HCT116 (cell line): ENCODE data around the gene RNF212B. TPM values are rescaled to one million over a fixed set of nuclear protein-coding genes. Genes with fewer than 3 reads are reported as not detected.

Source experiments
- ATAC-seq: fragments of 200-7000 bp; cut with Tn5 transposase; 2 replicates; pipeline ENCODE4 v1.9.1; 2020; ENCODE audit warnings: mild to moderate bottlenecking, moderate library complexity
- BruUV-seq: library from RNA; stranded (reverse); fragments of 400-500 nt; replicated peaks from 2 replicates; lab custom pipeline; 2021; lab: Mats Ljungman, UMichigan
- CTCF ChIA-PET: fragments of 300-600 bp; sonication (Branson Sonifier 250); formaldehyde crosslinking; loops from one replicate; lab custom pipeline; 2021; ENCODE audit warnings: antibody characterized with exemption; lab: Charles Lee
- POLR2A ChIA-PET: fragments of 300-600, 350-600 bp; sonication (Branson Sonifier 250); formaldehyde crosslinking; loops from one replicate; lab custom pipeline; 2021; ENCODE audit warnings: antibody characterized with exemption; lab: Charles Lee
- RAD21 ChIA-PET, 2 experiments: fragments of 300-600 bp; sonication (Branson Sonifier 250); formaldehyde crosslinking; loops; one replicate each; lab custom pipeline; 2023; ENCODE audit warnings: low total read pairs in 2 of 2; ENCODE audit not compliant: uncharacterized antibody in 2 of 2, unreplicated experiment in 2 of 2, low non-redundant PET in 1 of 2; lab: Charles Lee
- DNase-seq: peaks from one replicate; pipeline ENCODE4 v3.0.0-alpha.2; 2010; ENCODE audit warnings: low read depth, low spot score
- H2AFZ ChIP-seq: fragments of 200-600 bp; shearing (Covaris generic), sonication (generic); 2 replicates; pipeline ENCODE4 v1.6.1; 2017; ENCODE audit warnings: low read depth, mixed run types, mixed read lengths, antibody characterized with exemption, low read length; ENCODE audit not compliant: poor library complexity, severe bottlenecking
- H3K27ac ChIP-seq: 2 replicates; pipeline ENCODE4 v1.5.1; 2012; ENCODE audit warnings: low read depth, low read length
- H3K27me3 ChIP-seq: fragments of 200-600 bp; sonication (generic); 2 replicates; pipeline ENCODE4 v1.6.1; 2016; ENCODE audit warnings: mixed run types, low read length, mixed read lengths; ENCODE audit not compliant: insufficient read depth
- H3K36me3 ChIP-seq, 2 experiments: fragments of 200-500 bp in 1 of 2; fragments of 200-600 bp in 1 of 2; sonication (Bioruptor generic) in 1 of 2; sonication (generic) in 1 of 2; 2 replicates each; pipeline versions ENCODE4 v1.5.1 to v1.6.1; 2014 to 2016; ENCODE audit warnings: low read length in 2 of 2, inconsistent platforms in 1 of 2, mixed read lengths in 1 of 2, mixed run types in 1 of 2; ENCODE audit not compliant: insufficient read depth in 2 of 2, control insufficient read depth in 1 of 2
- H3K4me1 ChIP-seq, 2 experiments: fragments of 200-600 bp in 1 of 2; sonication (generic) in 1 of 2; 2 replicates each; pipeline versions ENCODE4 v1.5.1 to v1.6.1; 2012 to 2017; ENCODE audit warnings: low read length in 2 of 2, inconsistent platforms in 1 of 2, mild to moderate bottlenecking in 1 of 2, mixed read lengths in 1 of 2, mixed run types in 1 of 2, moderate library complexity in 1 of 2; ENCODE audit not compliant: insufficient read depth in 2 of 2, control insufficient read depth in 1 of 2
- H3K4me2 ChIP-seq: fragments of 200-600 bp; sonication (generic); 2 replicates; pipeline ENCODE4 v1.6.1; 2017; ENCODE audit warnings: mixed run types, low read length, mixed read lengths
- H3K4me3 ChIP-seq, 2 experiments: fragments of 200-600 bp in 1 of 2; sonication (generic) in 1 of 2; replicated peaks in 1 of 2; 2 replicates each; pipeline ENCODE4 v1.5.1; 2011 to 2016; ENCODE audit warnings: low read length in 2 of 2, control low read depth in 1 of 2, low read depth in 1 of 2, mild to moderate bottlenecking in 1 of 2, mixed read lengths in 1 of 2, mixed run types in 1 of 2
- H3K79me2 ChIP-seq: fragments of 200-600 bp; sonication (generic); 2 replicates; pipeline ENCODE4 v1.6.1; 2017; ENCODE audit warnings: mild to moderate bottlenecking, mixed run types, low read length, moderate library complexity, mixed read lengths; ENCODE audit not compliant: insufficient read depth
- H3K9ac ChIP-seq: fragments of 200-600 bp; sonication (generic); 2 replicates; pipeline ENCODE4 v1.6.1; 2016; ENCODE audit warnings: low read length, mixed read lengths
- H3K9me2 ChIP-seq: fragments of 200-600 bp; sonication (generic), shearing (Covaris generic); 2 replicates; pipeline ENCODE4 v1.6.1; 2017; ENCODE audit warnings: mixed run types, mild to moderate bottlenecking, moderate library complexity; ENCODE audit not compliant: insufficient read depth
- H3K9me3 ChIP-seq, 2 experiments: fragments of 200-500 bp in 1 of 2; fragments of 200-600 bp in 1 of 2; sonication (Bioruptor generic) in 1 of 2; sonication (generic) in 1 of 2; 2 replicates each; pipeline ENCODE4 v1.6.1; 2014 to 2017; ENCODE audit warnings: low read length in 2 of 2, mixed read lengths in 2 of 2, inconsistent platforms in 1 of 2, low read depth in 1 of 2, mild to moderate bottlenecking in 1 of 2, mixed run types in 1 of 2, moderate library complexity in 1 of 2; ENCODE audit not compliant: control insufficient read depth in 1 of 2, insufficient read depth in 1 of 2
- H4K20me1 ChIP-seq: fragments of 200-600 bp; sonication (generic), shearing (Covaris generic); 2 replicates; pipeline ENCODE4 v1.6.1; 2017; ENCODE audit warnings: mixed run types, mild to moderate bottlenecking, moderate library complexity; ENCODE audit not compliant: insufficient read depth
- CBX3 ChIP-seq: IDR thresholded peaks from 2 replicates; pipeline ENCODE4 v1.6.1; 2012; ENCODE audit warnings: low read depth
- ELF1 ChIP-seq: IDR thresholded peaks from 2 replicates; pipeline ENCODE4 v1.6.1; 2012; ENCODE audit warnings: low read depth, borderline replicate concordance
- intact Hi-C: fragments of 100-400 bp; cut with micrococcal nuclease; formaldehyde crosslinking; loops from 2 replicates; pipeline ENCODE4 v1.10.0; 2022
- total RNA-seq: library from RNA; stranded (reverse); gene quantifications from one replicate; pipeline ENCODE4 v1.2.1, GENCODE V29; 2021; ENCODE audit not compliant: unreplicated experiment
- TF ChIP-seq, protein P1 (sequence below): IDR thresholded peaks from 2 replicates; pipeline ENCODE4 v1.6.1; 2011; ENCODE audit warnings: mild to moderate bottlenecking, low read length, moderate library complexity; ENCODE audit not compliant: insufficient replicate concordance; ENCODE audit errors: extremely low read depth

The RNF212B gene
- total RNA-seq, 1 experiment from 2014 or later, result not detected

DNA sequence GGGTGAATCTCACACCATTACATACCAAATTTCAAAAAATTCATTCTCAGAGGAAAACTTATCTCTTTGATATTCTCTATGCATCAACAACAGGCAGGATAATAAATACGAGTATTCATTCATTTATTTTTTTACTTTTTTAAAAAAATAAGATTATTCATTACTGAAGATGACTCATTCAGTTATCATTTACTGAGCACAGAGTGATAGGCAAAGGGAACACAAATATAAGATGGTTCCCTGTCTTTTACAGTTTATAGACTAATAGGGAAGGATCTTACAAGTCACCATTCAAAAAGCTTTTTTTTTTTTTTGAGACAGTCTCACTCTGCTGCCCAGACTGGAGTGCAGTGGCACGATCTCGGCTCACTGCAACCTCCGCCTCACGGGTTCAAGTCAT is 78.6 kb downstream of the RNF212B start (continued):
- TF ChIP-seq, protein P1, sequence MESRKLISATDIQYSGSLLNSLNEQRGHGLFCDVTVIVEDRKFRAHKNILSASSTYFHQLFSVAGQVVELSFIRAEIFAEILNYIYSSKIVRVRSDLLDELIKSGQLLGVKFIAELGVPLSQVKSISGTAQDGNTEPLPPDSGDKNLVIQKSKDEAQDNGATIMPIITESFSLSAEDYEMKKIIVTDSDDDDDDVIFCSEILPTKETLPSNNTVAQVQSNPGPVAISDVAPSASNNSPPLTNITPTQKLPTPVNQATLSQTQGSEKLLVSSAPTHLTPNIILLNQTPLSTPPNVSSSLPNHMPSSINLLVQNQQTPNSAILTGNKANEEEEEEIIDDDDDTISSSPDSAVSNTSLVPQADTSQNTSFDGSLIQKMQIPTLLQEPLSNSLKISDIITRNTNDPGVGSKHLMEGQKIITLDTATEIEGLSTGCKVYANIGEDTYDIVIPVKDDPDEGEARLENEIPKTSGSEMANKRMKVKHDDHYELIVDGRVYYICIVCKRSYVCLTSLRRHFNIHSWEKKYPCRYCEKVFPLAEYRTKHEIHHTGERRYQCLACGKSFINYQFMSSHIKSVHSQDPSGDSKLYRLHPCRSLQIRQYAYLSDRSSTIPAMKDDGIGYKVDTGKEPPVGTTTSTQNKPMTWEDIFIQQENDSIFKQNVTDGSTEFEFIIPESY, result no peak

DNA sequence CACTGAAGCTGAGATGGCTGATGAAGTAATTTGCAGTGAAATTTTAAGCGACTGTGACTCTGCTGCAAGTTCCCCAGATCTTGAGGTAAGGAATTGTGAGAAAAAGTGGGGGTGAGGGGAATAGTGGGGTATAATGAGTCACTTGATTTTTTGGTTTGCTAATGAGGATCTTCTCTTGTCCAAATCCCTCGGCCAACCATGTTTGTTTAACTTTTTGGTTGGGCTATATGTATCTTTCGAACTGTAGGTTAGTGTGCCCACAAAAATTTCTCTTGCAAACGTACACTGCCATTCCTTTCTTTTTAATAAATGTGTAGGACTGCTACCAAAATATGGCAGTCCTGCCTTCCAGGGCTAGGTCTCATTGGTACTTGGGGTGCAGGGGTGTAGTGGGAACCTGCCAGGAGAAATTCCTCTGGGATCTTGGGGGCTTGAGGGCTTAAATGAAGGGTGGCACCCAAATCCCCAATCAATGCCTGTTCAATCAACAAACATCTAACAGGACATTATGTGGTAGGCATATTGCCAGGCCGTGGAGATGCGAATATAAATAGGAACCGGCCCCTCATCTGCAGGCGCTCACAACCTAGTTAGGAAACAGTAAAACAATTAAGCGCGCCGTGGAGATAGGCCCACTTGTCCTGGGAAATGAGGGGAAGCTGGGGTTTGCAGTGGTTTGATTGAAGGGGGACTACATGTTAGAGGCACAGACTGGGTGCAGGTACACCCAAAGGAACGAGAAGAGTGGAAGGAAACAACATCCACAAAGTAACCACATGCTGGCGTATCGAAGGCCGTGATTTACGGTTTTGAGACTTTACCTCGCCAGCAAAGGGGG is 82.2 kb downstream of the RNF212B start:
- peak overlapping the region; percentile 51 for H3K9ac ChIP-seq
- no peaks in the 10 kb centered on the region for H3K9me3 ChIP-seq
- POLR2A ChIA-PET, result interaction anchor here (1.5 to 2.8 kb wide), 4 partner anchors 13 to 34 kb away, joined by 6 to 21 read pairs (median 10); partner anchors contain the start of genes BCL2L2, HOMEZ and PPP1R3E
- peak overlapping the region; percentile 44 to 98 for H3K4me3 ChIP-seq
- no peak for ATAC-seq
- peak overlapping the region; percentile 70 for H3K4me2 ChIP-seq
- no peak for DNase-seq
- peak overlapping the region; percentile 71 for H3K27ac ChIP-seq
- CTCF ChIA-PET, result interaction anchor here (0.6 to 2.5 kb wide), 9 partner anchors 13 to 243 kb away, joined by 3 to 15 read pairs (median 7); partner anchors contain the start of gene BCL2L2
- RAD21 ChIA-PET, result no interaction called here
- no peak for TF ChIP-seq ELF1
- TF ChIP-seq CBX3, result 0 out of 2 replicates have a peak, but pooled peaks have one; percentile 4
- TF ChIP-seq, all 23 proteins: peak for 1
- Histone ChIP-seq H3K27me3 (no peaks in the 10 kb centered on the region), H3K36me3 (peaks cover 19 to 30% of the 10 kb centered on the region in 2 experiments; a peak in 3 of 4 replicates), H3K9me2 (no peaks in the 10 kb centered on the region), H4K20me1 (no peaks in the 10 kb centered on the region), H3K4me1 (peaks cover 12 to 23% of the 10 kb centered on the region in 2 experiments; a peak in 3 of 4 replicates), H2AFZ (no peak overlapping the region), H3K79me2 (peaks cover 35% of the 10 kb centered on the region)
- no TSS peak for BruUV-seq
- intact Hi-C loops, result no loop called here
